Effector memory CD8-positive, alpha-beta T cell (primary cell): ENCODE measurements around the gene ACTL7A.
"Not testable (repeated sequence)": the region's sequence is repeated elsewhere in the genome, so short reads cannot be mapped to it uniquely, and the experiment has no call there.

Experiments used
- ATAC-seq: fragments of 150-1000 bp; cut with Tn5 transposase; replicated peaks from 2 replicates; pipeline ENCODE4 v1.10.0; 2021; ENCODE audit warnings: mild to moderate bottlenecking, moderate library complexity
- DNase-seq, 3 experiments: peaks; one replicate each; pipeline ENCODE4 v3.0.0; 2021
- H3K27ac Mint-ChIP-seq, 2 donors: one replicate each; pipeline ENCODE4 v1.8.0; 2022; ENCODE audit warnings: mild to moderate bottlenecking in 2 of 2, mixed read lengths in 2 of 2, moderate library complexity in 2 of 2
- H3K27me3 Mint-ChIP-seq, 2 donors: one replicate each; pipeline ENCODE4 v1.8.0; 2022; ENCODE audit warnings: mixed read lengths in 2 of 2
- H3K36me3 Mint-ChIP-seq: one replicate; pipeline ENCODE4 v1.8.0; 2022; ENCODE audit warnings: mild to moderate bottlenecking, moderate library complexity, mixed read lengths; ENCODE audit not compliant: insufficient read depth
- H3K4me1 Mint-ChIP-seq, 2 donors: one replicate each; pipeline ENCODE4 v1.8.0; 2022; ENCODE audit warnings: low read depth in 2 of 2, mixed read lengths in 2 of 2
- H3K4me3 Mint-ChIP-seq, 2 donors: one replicate each; pipeline ENCODE4 v1.8.0; 2022; ENCODE audit warnings: mild to moderate bottlenecking in 2 of 2, mixed read lengths in 2 of 2, moderate library complexity in 2 of 2
- H3K9me3 Mint-ChIP-seq, 2 donors: one replicate each; pipeline ENCODE4 v1.8.0; 2022; ENCODE audit warnings: mixed read lengths in 2 of 2

The ACTL7A gene

DNA sequence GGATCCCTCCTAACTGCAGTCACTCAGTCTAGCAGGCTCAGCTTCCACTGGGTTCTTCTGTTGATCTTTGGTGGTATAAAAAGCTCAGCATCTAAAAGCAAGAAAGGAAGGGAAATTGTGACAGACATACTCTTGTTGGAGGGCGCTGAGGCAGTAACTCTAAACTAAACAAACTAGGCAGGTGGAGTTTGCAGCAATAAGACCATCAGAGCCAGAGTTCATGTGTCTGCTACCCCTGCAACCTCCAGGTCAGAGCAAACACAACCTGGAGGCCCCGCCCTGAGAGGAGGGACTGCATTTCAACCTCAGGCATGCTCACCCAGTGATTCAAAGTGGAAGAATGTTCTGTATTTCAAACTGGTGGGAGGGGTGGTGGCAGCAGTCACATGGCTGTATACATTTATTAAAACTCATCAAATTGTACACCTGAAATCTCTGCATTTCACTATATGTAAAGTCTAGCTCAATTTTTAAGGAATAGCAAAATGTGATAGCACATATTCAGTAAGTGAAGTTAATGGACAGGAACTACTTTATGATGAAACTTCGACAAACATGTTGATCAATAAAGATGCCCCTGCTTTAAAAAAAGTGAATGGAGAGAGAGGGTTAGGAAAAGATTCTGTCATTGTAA lies 7.1 kb downstream of the ACTL7A start:
- Mint-ChIP-seq H3K27me3 (no peaks in the 10 kb centered on the region), H3K9me3 (no peaks in the 10 kb centered on the region), H3K36me3 (peaks cover 40% of the 10 kb centered on the region), H3K27ac (peak overlapping the region in 1 of 2 donors; percentile 58), H3K4me1 (no peaks in the 10 kb centered on the region), H3K4me3 (no peak overlapping the region)
- DNase-seq (no peak), ATAC-seq (no peak)

DNA sequence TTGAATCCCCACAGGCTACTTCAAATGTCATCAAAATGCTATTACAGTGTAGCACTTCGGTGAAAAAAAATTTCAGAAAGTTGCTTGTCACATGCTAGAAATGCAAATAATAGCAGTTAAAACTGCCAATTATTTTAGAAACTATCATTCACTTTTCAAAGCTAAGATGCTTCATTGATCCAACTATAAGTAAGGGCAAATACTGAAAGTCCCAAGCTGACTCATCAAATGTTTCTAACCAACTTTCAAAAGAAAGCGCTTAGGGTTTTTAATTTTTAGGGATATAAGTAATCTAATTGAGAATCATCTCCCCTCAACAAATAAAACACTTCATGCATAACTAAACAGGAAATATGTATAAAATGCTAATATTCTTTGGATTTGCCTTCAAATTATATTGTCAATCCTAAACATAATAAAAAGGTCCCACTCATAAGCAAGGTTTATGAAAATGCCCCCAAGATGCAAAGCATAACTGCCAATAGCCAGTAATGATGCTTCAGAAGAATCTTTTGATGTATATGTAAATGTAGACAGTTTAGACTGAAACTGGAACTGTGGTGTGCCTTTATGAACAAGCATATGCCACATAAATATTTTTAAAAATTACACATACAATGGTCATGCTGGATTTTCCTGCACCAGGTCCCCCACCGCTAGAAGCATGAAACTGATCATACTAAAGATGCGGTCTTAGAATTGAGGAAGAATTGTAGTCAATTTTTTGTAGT lies 12.2 kb downstream of the ACTL7A start:
- Mint-ChIP-seq H3K27me3 (no peaks in the 10 kb centered on the region), H3K4me1 (no peaks in the 10 kb centered on the region), H3K36me3 (peaks cover 74% of the 10 kb centered on the region), H3K9me3 (no peaks in the 10 kb centered on the region), H3K27ac (no peak overlapping the region), H3K4me3 (no peak overlapping the region)
- no peak for DNase-seq
- no peak for ATAC-seq

GRCh38 chr9:108876425-108876824 lies 14.4 kb downstream of the ACTL7A start:
- Mint-ChIP-seq H3K4me1 (no peaks in the 10 kb centered on the region), H3K4me3 (no peak overlapping the region), H3K36me3 (peaks cover 82% of the 10 kb centered on the region), H3K9me3 (no peaks in the 10 kb centered on the region), H3K27me3 (no peaks in the 10 kb centered on the region), H3K27ac (no peak overlapping the region)
- DNase-seq (no peak), ATAC-seq (no peak)

DNA sequence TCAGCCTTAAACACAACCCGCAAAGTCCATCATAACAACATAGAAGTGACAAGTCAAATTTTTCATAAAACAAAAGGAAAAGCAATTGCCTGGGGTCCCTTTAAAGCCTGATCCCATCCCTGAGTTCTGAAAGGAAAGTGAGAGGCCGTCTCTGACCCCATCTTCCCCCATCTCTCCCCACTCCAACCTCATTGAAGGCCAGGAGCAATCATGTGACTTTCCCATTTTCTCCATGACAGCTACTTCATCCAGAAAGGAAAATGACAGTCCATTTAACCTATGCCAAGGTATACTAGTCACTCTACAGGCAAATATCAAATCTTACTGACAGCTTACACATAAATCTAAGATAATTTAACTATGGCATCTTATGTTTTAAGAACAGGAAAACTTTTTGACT lies 15.5 kb downstream of the ACTL7A start:
- no peak overlapping the region for H3K27ac Mint-ChIP-seq
- H3K27me3 Mint-ChIP-seq: no peaks in the 10 kb centered on the region
- no peaks in the 10 kb centered on the region for H3K4me1 Mint-ChIP-seq
- H3K9me3 Mint-ChIP-seq: no peaks in the 10 kb centered on the region
- ATAC-seq: no peak
- H3K4me3 Mint-ChIP-seq: no peak overlapping the region
- peaks cover 82% of the 10 kb centered on the region for H3K36me3 Mint-ChIP-seq
- DNase-seq: no peak

DNA sequence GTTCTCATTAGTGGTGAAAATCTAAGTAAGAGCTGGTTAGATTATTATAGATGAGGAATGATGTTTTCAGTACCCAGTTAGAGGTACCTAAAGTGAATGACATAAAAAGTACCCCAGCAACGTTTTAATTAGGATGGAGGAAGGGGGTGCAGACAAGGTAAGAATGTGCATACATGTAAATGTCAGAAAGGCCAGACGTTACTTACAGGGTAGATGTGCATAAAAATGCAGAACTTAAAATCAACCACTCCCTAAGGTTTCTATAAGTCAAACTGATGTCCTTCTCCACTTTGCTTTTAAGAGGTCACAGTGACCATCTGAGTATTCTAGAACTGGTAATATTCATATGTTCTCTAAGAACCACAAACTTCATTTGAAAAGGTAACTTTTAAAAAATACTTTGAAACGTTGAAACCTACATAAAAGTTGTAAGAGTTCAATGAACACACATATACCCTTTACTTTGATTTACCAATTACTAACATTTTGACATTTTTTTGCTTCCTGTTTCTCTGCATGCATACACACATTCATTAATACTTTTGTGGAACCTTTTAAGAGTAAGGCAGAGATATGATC lies 18.8 kb downstream of the ACTL7A start:
- Mint-ChIP-seq H3K36me3 (peaks cover 76% of the 10 kb centered on the region), H3K9me3 (no peaks in the 10 kb centered on the region), H3K4me1 (peaks cover 0 to 2% of the 10 kb centered on the region in 2 donors)

DNA sequence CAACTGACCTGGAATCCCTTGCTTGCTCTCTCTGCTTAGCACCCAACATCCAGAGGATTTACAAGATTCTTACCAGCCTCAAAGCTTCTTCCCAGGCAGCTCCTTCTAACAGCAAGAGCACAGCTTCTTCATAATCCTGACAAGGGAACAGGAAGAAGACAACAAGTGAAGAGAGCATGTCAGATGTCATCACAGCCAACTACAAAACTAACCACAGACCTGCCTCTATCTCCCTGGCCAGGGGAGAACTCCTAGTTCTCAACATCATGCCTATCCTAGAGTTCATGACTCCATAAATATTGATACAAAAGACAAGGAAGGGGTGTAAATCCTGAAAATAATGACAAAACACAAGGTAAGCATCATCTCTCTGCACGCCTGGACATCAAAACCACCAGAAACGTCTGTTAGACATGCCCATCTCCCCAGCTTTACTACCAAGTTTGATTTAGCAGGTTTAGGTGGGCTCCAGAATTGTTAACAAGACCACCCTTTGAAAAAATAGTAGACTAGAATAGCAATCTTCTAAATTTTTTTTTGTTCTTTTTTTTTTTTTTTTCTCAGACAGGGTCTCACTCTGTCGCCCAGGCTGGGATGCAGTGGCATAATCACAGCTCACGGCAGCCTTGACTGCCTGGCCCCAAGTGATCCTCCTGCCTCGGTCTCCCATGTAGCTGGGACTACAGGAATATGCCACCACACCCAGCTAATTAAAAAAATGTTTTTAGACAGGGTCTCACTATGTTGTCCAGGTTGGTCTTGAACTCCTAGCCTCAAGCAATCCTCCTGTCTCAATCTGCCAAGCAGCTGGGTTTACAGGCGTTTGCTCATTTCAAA lies 20.2 kb downstream of the ACTL7A start:
- no peak overlapping the region for H3K4me3 Mint-ChIP-seq
- H3K9me3 Mint-ChIP-seq: no peaks in the 10 kb centered on the region
- no peak for ATAC-seq
- peaks cover 67% of the 10 kb centered on the region for H3K36me3 Mint-ChIP-seq
- H3K27ac Mint-ChIP-seq: no peak overlapping the region
- no peaks in the 10 kb centered on the region for H3K27me3 Mint-ChIP-seq
- no peak for DNase-seq
- H3K4me1 Mint-ChIP-seq: peaks cover 3 to 7% of the 10 kb centered on the region in 2 donors

More for the DNA sequence above, 18.8 kb downstream of the ACTL7A start:
- Mint-ChIP-seq H3K27ac (no peak overlapping the region), H3K27me3 (no peaks in the 10 kb centered on the region), H3K4me3 (no peak overlapping the region)
- no peak for ATAC-seq
- no peak for DNase-seq

DNA sequence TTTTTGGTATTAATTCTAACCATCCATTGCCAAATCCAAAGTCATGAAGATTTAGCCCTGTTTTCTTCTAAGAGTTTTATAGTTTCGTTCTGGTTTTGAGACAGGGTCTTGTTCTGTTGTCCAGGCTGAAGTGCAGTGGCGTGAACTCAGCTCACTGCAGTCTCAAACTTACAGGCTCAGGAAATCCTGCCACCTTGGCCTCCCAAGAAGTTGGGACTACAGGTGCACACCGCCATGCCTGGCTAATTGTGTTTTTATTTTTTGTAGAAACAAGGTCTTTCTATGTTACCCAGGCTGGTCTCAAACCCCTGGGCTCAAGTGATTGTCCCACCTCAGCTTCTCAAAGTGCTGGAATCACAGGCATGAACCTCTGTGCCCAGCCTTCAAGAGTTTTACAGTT lies 21.0 kb downstream of the ACTL7A start:
- ATAC-seq: no peak
- Mint-ChIP-seq H3K9me3 (no peaks in the 10 kb centered on the region), H3K4me3 (no peak overlapping the region), H3K36me3 (peaks cover 62% of the 10 kb centered on the region), H3K27me3 (no peaks in the 10 kb centered on the region), H3K27ac (no peak overlapping the region), H3K4me1 (peaks cover 3 to 7% of the 10 kb centered on the region in 2 donors)
- DNase-seq: no peak

DNA sequence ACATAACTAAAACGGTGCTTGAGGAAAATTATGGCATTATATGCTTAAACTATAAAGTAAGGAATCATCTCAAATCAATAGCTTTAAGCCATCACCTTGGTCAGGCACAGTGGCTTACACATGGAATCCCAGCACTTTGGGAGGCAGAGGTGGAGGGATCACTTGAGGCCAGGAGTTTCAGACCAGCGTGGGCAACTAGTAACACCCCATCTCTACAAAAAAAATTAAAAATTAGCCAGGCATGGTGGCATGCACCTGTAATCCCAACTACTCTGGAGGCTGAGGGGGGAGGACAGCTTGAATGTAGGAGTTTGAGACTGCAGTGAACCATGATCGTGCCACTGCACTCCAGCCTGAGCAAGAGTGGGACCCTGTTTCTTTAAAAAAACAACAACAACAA lies 22.6 kb downstream of the ACTL7A start:
- no peaks in the 10 kb centered on the region for H3K9me3 Mint-ChIP-seq
- no peak for DNase-seq
- no peak overlapping the region for H3K27ac Mint-ChIP-seq
- H3K36me3 Mint-ChIP-seq: peaks cover 58% of the 10 kb centered on the region
- H3K4me1 Mint-ChIP-seq: peaks cover 3 to 7% of the 10 kb centered on the region in 2 donors
- H3K4me3 Mint-ChIP-seq: no peak overlapping the region
- no peak for ATAC-seq
- no peaks in the 10 kb centered on the region for H3K27me3 Mint-ChIP-seq

GRCh38 chr9:108885643-108886348 lies 23.7 kb downstream of the ACTL7A start:
- ATAC-seq (no peak), DNase-seq (no peak)
- Mint-ChIP-seq H3K9me3 (no peaks in the 10 kb centered on the region), H3K4me1 (peaks cover 3 to 7% of the 10 kb centered on the region in 2 donors), H3K4me3 (no peak overlapping the region), H3K36me3 (peaks cover 58% of the 10 kb centered on the region), H3K27ac (no peak overlapping the region), H3K27me3 (no peaks in the 10 kb centered on the region)

GRCh38 chr9:108886594-108887271 lies 24.7 kb downstream of the ACTL7A start:
- H3K4me3 Mint-ChIP-seq, H3K4me1 Mint-ChIP-seq, H3K27ac Mint-ChIP-seq, ATAC-seq, H3K27me3 Mint-ChIP-seq, H3K9me3 Mint-ChIP-seq, DNase-seq: not testable (repeated sequence)
- H3K36me3 Mint-ChIP-seq: peaks cover 56% of the 10 kb centered on the region

GRCh38 chr9:108889649-108890067 lies 27.6 kb downstream of the ACTL7A start:
- Mint-ChIP-seq H3K4me3 (no peak overlapping the region), H3K27ac (no peak overlapping the region), H3K36me3 (peaks cover 51% of the 10 kb centered on the region), H3K27me3 (no peaks in the 10 kb centered on the region), H3K4me1 (peaks cover 3 to 7% of the 10 kb centered on the region in 2 donors), H3K9me3 (no peaks in the 10 kb centered on the region)
- no peak for ATAC-seq
- no peak for DNase-seq

DNA sequence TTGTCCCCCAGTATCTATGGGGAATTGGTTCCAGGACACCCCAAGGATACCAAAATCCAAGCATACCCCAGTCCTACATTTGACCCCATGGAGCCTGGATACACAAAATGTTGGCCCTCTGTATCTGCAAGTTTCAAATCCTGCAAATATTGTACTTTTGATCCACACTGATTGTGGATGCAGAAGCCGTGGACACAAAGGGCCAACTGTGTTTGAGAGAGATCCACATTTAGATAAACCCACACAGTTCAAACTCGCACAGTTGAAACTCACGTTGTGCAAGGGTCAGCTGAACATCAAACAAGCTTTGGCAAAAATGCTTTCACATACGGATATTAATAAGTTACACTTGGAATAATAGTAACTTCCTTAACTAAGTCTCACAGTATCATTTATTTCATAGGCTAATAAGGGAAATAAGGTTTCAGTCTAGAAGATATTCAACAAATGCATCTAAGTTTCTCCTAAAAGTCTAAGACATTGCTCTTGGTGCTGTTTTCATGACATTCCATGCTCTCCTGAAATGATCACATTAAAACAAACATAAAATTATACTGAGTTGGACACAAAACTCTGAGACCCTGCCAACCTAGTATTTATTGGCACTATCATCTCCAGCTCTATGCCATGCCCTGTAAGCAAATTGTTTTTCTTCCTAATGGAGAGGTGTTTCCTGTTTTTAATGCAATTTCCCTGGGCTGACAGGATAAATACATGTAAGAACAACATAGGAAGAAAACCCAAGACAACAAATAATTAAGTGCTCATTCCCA lies 32.3 kb downstream of the ACTL7A start:
- H3K4me1 Mint-ChIP-seq: no peaks in the 10 kb centered on the region
- H3K27me3 Mint-ChIP-seq: no peaks in the 10 kb centered on the region

More for the DNA sequence above, 32.3 kb downstream of the ACTL7A start:
- DNase-seq: no peak
- H3K9me3 Mint-ChIP-seq: no peaks in the 10 kb centered on the region
- no peak overlapping the region for H3K27ac Mint-ChIP-seq
- ATAC-seq: no peak
- peaks cover 81% of the 10 kb centered on the region for H3K36me3 Mint-ChIP-seq
- H3K4me3 Mint-ChIP-seq: no peak overlapping the region
